HCEC 1CT (cell line): Measurements from ENCODE around the gene BNIP2.
"Not testable (repeated sequence)": the region's sequence is repeated elsewhere in the genome, so short reads cannot be mapped to it uniquely, and the experiment has no call there.

Experiments
- DNase-seq: peaks from one replicate; pipeline ENCODE4 v3.0.0-alpha.2; 2017

BNIP2 gene

DNA sequence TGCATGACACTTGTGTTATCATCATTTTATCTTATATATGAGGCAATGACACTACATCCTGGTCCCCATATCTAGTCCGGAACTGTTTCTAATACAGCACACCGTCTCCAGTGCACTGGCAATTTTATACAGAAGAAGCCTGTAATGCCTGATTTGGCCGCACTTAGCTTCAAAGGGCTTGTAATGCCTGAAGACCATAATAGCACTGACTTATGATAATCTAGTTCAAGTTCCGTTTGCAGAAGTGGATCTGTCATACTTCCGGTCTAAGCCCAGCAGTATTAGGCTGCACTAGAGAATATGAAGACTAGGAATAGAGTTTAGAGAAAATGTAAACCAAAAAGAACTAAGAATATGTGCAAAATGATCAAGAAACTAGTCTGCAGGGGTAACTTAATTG is 1.3 kb downstream of the BNIP2 start:
- peak; percentile 47 for DNase-seq

DNA sequence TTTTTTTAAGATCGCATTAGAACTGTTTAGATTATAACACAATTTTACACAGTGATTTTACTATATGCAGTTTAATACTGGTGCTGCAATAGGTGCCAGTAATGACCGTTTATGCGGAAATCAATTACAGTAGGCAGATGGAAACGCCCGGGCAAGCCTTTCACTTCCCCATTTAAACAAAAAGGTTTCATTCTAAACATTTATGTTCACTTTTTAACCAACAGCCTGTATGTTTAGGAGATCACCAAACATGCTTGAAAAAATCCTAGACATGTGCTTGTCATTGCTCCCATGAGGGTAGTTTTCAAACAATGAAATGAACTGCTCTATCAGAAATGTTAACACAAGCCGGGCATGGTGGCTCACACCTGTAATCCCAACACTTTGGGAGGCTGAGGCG is 2.7 kb downstream of the BNIP2 start:
- no peak for DNase-seq

DNA sequence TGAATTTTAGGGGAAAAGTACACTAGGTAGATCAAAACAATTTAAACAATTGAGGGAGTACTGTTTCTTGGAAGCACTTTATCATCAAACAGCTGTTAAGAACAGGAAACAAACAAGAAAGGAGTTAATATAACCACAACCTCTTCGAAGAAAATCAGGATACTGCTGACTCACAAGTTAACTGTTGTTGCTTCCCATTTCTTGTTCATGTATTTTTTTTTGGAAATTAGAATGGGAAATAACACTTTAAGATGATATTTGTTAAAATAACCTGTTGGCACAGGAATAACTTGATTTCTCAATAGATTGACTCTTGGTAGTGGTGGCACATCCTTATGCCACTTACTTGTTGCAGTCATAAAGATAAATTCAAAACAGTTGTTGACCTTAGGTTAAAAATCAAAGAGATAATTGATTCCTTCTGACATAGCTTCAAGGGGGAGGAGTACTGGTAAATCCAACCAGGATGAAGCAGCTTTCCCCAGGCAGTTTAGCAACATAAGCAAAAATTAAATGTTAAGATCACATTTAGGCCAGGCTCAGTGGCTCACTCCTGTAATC is 3.3 kb downstream of the BNIP2 start:
- DNase-seq = peak; percentile 56

DNA sequence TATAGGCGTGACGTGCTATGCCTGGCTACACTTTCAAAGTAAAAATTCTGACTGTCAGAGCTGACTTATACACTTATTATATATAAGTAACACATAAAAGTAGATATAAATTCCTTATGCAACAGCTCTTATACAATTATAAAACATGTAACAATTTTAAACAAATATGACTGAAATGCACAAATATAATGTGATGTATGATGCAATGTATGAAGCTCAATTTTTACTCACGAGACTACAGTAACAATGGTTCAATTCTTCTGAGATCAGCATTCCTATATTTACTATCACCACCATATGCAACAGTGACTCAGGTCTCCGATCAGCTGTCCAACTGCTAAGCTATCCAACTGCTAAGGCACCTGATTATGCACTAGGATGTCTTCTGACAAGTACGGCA is 8.2 kb downstream of the BNIP2 start:
- DNase-seq = no peak

DNA sequence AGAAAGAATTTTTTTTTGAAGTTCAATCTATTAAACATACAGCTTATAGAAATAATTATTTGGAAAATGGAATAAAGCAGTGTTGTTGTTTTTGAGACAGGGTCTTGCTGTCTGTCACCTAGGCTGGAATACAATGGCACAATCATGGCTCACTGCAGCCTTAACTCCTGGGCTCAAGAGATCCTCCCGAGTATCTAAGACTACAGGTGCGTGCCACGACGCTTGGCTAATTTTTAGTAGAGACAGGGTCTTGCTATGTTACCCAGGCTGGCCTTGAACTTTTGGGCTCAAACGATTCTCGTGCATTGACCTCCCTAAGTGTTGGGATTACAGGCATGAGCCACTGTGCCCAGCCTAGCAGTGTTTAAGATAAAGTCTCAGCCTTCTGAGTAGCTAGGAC is 8.8 kb downstream of the BNIP2 start:
- DNase-seq = no peak

DNA sequence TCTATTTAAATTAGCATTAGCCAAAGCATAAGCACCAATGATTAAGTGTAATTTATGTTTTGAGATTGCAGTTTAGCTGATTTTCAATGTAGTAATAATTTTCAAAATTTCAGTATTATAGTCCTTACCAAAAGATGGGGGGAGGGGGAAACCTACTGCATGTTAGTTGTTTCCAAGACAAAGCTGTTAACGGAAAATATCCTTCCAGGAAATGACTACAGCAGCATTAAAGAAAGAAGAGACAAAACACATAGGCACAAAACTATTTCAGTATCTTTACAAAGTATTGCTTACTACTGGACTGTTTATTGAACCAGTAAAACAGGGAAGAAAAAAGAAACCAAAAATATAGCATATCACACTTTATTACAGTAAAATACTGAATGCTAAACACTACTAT is 10.5 kb downstream of the BNIP2 start:
- DNase-seq = no peak

DNA sequence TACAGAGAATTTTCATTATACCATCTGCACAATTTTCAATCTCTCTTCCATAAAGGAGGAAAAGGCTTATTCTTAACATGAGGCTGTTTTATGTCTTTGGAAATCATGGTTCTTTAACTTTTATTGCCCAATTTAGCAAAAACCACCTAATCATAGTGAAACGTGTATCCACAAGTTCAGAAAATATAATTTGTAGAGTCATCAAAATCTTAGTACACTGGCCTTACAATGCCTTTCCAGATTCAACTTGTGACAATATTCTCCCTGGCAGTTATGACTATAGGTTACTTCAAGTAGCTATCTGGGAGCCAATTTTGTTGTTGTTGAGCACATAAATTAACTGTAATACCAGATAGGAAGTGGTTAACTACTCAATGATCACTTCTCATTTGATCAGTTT is 10.9 kb downstream of the BNIP2 start:
- no peak for DNase-seq

DNA sequence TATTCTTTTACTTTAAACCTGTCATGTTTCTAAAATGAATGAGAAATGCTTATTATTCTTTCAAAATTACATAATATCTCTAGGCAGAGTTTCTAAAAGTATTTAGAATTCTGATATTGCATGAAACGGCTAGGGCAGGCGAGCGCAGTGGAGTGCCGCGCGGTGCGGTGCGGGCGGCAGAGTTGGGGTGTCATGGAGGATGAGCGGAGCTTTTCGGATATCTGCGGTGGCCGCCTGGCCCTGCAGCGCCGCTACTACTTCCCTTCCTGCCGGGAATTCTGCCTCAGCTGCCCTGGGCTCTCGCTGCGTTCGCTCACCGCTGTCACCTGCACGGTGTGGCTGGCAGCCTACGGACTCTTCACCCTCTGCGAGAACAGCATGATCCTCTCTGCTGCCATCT is 12.6 kb downstream of the BNIP2 start:
- DNase-seq = no peak

DNA sequence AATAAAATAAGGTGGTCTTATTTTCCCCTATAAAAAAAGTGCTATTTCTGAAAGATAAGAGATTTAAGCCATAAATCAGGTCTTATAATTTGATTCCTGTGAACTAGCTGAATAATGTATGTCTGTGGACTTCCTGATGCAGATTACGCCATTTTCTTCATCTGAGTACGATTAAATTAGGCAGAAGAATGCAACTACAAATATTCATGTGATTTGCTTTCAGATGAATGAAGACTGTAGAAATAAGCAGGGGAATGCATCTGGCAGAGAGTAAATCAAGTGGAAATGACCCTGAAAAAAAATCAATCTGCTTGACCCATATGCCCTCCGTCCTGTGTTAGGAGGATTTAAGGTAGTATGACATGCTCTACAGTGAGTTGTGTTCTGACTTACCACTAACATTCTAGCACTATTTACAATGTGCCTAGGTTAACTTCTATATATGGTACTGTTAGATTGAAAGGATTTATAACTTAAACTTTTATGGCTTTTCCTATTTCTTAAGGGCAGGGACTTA is 14.7 kb downstream of the BNIP2 start:
- DNase-seq = no peak

DNA sequence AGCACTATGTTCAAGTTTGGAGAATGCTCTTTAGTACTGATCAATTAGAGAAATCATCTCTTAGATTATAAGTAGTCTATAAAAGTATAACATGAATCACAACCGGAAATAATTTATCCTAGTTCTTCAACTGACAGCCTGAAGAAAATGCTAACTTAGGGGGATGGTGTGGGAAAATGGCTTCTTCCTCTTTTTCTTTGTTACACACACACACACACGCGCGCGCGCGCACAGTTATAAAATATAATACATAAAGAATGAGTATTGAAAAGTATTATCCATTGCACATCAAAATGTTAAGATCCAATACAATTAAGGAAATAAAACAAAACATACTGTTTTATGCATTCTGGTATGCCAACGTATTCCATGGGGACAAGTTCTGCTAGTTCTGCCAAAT is 20.6 kb downstream of the BNIP2 start:
- no peak for DNase-seq

DNA sequence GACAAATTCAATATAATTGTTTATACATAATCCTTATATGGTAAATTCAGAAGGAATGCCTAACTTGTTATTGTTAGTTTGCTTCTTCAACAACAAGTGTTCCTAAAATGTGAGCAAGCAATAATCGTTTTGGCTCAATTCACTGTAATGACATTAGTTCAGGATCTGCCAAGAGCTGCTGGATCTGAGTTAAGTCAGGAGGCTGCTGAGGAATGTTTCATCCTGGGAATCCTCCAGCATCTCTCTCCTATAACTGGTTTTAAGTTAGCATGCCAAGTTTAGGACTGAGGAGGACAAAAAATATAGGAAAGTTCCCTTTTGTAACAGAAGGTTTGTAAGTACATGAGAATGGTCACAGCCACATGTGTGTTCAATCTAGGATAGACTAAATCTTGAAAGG is 26.9 kb downstream of the BNIP2 start:
- no peak for DNase-seq

DNA sequence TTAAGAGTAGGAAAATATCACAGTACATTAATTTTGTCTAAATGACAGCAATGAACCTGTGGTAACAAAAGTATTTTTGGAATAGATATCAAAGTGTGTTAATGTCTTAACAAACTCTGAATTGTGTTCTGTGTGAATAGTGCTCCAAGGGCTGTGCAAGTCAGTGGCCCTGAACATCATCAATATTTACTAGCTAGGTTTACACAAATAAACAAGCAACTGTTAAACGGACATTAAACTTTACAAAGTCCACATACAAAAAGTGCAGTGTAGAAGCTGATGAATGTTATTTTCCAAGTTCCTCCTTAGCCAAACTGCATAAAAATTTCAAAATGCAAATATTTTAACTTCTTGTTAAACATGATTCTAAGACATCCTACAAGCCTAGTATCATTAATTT is 29.8 kb downstream of the BNIP2 start:
- DNase-seq = no peak

DNA sequence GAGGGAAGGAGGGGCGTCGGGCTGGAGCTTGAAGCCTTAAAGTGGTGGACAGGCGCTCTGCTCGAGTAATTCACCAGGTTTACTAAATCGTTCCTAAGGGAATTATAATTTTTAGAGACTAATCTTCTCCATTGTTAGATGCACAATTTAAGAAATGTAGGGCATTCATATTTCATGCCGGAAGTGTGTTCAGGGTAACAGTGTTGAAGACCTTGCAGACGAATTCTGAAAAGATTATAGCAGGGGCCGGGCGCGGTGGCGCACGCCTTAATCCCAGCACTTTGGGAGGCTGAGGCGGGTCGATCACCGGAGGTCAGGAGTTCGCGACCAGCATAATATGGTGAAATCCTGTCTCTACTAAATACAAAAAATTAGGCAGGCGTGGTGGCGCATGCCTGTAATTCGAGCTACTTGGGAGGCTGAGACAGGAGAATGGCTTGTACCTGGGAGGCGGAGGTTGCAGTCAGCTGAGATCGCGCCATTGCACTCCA is 31.4 kb downstream of the BNIP2 start:
- no peak for DNase-seq

DNA sequence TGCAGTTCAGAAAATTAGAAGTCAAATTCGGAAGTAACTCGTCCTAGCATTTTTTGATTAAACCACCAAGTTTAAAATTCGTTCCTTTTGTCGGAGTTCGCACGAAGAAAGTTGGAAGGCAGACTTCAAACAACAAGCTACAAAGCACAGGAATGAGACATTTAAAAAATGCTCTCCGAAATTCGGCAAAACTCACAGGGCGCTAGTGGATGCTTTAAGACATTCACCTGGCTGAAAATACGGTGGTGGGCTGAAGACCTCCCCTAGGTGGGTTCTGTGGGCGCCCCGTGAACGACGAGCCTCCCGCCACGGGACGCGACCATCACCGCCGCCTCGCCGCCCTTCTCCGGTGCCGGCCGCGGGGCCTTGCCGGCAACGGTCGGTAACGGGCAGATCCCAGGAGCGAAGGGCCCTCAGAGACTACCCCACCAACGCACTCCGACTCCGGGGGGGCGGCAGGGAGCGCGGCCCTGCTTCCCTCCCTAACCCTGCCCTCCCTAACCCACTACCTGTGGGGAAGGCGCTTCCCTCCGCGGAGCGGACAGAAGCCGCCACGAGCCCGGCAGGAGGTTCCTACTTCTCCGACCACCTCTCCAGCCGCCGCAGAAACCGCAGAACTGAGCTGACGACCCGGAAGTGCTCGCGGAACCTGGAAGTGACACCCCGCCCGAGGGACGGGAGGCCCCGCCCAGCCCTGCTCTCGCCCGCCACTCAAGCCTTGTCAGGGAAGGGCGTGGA is 32.1 kb downstream of the BNIP2 start, which contains the start of gene GTF2A2:
Gene GTF2A2, minus strand, starts transcription at position 619 of the 738 bp plus-strand sequence. CDS start 5,238 bp downstream, outside the sequence.
- peak; percentile 92 for DNase-seq

DNA sequence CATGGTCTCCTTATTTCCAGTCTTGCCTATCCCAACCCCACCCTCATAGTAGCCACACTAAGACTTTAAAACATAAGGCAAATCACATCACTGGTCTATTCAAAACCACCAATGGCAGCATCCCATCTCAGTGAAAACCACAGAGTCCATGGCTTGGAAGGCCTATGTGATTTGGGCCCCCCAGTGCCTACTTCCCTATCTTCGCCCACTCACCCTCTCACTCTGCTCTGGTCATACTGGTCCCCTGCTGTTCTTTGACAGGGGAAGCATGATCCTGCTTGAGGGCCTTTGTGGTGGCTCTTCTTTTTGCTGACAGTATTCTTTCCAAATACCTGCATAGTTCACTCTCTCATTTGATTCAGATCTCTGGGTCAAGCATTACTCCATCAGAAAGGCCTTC is 35.1 kb downstream of the BNIP2 start:
- no peak for DNase-seq

DNA sequence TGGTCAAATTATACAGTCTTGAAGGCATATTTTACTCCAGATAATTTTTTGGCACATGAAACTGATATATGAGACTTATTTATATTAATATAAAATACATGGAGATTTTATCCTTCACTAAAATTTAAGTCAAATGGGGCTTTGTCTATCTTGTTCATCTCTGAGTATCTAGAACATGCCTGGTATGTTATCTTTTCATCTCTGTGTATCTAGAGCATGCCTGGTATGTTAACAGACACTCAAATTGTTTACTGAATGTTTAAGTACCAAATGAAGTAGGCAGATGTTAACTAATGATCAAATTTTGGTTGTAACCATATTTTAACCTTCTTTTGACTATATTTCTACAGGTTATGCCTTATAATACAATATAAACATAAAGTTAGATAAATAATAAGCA is 39.5 kb downstream of the BNIP2 start:
- DNase-seq = no peak

DNA sequence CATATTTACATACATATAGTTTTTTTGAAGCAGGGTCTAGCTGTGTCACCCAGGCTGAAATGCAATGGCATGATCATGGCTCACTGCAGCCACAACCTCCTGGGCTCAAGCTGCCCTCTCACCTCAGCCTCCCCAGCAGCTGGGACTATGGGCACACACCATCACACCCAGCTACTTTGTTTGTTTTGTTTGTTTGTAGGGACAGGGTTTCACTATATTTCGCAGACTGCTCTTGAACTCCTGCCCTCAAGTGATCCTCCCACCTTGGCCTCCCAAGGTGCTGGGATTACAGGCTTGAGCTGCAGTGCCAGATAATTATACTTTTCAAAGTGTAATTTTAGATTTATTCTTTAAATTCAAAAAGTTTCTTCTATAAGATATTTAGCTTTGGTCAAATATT is 42.0 kb downstream of the BNIP2 start:
- no peak for DNase-seq

DNA sequence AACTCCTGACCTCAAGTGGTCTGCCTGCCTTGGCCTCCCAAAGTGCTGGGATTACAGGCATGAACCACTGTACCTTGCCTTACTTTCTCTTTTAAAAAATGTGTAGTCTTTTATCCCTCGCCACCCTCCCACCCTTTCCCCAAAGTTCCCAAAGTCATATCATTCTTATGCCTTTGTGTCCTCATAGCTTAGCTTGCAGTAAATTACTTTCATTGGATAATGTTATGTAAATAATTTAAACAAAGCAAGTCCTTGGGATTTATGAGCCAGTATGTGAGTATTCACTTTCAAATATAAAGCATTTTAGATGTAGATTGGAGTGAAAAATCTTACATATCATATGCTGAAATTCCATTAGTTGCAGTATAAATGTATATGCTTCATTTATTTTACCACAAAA is 42.8 kb downstream of the BNIP2 start:
- DNase-seq = no peak

DNA sequence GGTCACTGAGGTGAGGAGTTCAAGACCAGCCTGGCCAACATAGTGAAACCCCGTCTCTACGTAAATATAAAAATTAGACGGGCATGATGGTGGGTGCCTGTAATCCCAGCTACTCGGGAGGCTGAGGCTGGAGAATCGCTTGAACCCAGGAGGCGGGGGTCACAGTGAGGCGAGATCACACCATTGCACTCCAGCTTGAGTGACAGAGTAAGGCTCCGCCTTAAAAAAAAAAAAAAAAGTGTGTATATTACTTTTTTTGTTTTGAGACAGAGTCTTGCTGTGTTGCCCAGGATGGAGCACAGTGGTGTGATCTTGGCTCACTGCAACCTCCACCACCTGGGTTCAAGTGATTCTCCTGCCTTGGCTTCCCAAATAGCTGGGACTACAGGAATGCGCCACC is 43.3 kb downstream of the BNIP2 start:
- DNase-seq = not testable (repeated sequence)

DNA sequence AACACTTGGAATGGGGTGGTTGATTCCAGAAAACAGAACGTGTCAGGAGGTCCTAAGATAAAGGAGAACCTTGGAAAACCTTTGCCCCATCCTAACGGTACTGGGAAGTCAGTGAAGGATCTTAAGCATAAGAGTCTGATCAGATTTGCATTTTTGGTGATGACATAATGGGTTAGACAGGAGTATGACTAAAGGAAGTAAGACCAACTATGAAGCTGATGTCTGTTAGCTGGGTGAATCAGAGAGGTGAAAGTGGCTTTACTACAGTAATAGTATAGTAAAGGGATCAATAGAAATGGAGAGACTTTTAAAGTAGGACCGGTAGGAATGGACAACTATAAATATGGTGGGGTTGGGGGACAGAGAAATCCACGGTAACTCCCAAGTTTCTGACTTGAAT is 44.4 kb downstream of the BNIP2 start:
- peak; percentile 36 for DNase-seq

DNA sequence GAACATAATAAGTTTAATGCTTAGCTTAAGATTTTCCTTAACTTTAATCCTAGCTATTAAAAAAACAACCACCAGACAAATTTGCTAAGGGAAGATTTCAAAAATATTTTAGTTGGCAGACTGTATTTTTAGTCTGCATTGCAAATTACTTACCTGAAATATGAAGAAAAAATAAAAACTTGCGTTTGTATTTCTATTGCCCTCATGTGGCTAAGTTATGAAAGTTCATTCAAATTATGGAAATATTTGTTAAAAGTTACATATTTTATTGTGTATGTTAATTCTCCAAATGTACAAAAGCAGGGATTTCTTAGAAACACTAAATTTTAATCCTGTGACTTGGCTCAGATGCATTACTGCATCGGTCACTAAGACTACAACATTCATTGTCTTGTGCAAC is 46.8 kb downstream of the BNIP2 start:
- DNase-seq = no peak

DNA sequence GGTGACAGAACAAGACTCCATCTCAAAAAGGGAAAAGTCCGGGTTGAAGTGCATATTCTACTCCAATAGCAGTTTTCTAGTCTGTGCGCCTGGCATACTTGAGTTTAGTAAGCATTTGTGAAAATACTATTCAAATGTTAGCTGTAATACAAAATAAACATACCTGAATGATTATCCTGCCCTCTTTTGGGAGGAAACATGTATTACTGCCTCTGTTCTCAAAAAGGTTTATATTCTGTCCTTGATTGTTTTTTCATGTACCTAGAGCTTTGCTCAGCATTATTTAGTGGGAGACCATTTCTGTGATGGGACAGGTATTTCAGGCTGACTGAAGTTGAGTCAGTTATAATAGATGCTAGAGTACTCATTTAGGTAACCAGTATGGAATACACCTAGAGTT is 51.6 kb downstream of the BNIP2 start:
- not testable (repeated sequence) for DNase-seq

DNA sequence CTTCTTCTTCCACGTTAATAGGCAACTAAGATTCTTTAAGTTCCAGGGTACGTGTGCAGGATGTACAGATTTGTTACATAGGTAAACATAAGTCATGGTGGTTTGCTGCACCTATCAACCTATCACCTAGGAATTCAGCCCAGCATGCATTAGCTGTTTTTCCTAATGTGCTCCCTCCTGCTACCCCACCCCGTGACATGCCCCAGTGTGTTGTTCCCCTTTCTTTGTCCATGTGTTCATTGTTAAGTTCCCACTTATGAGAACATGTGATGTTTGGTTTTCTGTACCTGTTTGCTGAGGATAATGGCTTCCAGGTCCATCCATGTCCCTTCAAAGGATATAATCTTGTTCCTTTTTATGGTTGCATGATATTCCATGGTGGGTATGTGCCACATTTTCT is 52.9 kb downstream of the BNIP2 start:
- no peak for DNase-seq

DNA sequence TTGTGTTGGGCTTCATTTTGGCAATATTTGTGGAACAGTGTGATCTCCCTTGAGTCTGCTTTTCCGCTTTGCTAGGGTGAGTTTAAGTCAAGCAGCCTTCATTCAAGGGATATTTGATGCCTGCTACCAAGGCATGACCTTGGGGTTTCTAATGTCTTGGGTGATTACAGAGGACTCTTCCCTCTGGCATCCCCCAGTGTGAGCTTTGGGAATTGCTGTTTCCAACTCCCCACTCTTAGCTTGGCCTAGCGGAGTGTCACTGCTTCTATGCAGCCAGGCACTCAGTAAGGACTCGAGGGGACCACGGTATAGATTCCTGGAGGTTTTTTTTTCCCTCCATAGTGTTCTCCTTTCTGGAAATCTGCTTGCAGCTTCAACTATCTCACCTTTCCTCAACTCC is 56.4 kb downstream of the BNIP2 start:
- DNase-seq = no peak

DNA sequence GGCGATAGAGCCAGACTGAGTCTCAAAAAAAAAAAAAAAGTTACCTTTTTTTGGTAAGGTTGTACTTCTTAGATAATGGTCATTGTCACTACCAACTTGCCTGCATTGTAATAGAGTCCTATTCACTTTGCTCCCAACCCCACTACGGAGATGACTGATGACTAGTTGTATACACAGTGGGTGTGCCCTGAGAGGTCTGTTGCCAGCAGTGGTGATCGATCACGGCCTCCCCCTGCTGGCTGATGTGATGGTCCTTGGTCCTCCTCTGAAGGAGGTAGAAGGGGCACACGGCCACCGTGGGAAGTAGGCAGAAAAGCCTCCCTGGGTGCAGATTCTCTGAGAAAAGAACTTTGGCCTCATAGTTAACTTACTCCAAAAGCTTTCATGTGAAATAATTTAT is 66.8 kb downstream of the BNIP2 start:
- DNase-seq = peak; percentile 72
